GM12874 (cell line): ENCODE results near the gene CDHR1.
A peak's percentile ranks its signal among the peaks of the same experiment; 100 is the strongest.

Source experiments
- CTCF ChIP-seq: IDR thresholded peaks from 2 replicates; pipeline ENCODE4 v1.5.1; 2011; ENCODE audit warnings: low read depth, mild to moderate bottlenecking, control low read depth, low read length, moderate library complexity; ENCODE audit not compliant: insufficient read depth

Gene CDHR1

GRCh38 chr10:84254552-84255478 lies 60.5 kb downstream of the CDHR1 start:
- TF ChIP-seq CTCF = no peak

DNA sequence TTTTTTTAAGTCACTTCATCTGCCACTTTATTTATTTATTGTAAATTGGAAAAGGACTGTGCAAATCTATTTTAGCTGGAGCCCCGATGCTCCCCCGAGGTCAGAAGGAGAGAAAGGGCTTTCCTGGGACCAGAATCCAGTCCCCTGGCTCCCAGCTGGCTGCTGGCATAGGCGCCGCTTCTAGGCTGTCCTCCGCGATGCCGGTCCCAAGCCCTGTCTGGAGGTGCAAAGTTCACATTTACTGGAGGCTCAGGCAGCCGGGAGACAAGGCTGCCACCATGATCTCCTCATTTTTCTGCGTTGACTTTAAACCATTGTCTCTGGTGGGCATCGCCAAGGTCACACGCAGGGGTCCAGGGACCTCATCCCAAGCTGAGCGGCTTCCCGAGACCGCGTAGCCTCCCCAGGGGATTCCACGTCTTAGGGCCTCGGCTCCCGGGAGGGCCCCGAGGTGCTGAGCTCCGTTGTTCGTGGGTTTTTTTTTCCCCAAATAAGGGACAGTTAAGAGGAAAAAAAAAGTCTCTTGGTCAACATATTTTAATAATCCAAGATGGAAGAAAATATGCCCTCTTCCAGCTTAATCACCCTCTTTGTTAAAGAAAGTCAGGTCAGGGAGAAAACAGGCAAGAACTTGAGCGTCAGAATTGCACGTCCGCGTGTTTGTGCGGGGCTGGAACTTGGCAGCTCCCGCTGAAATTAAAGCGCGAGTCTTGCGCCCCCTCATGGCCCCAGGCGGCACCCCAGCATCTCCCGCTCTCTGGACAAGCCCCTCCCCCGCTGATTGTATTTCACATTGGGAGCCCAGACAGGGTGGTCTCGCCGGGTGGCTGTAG lies 62.4 kb downstream of the CDHR1 start:
- TF ChIP-seq CTCF = peak; percentile 81

DNA sequence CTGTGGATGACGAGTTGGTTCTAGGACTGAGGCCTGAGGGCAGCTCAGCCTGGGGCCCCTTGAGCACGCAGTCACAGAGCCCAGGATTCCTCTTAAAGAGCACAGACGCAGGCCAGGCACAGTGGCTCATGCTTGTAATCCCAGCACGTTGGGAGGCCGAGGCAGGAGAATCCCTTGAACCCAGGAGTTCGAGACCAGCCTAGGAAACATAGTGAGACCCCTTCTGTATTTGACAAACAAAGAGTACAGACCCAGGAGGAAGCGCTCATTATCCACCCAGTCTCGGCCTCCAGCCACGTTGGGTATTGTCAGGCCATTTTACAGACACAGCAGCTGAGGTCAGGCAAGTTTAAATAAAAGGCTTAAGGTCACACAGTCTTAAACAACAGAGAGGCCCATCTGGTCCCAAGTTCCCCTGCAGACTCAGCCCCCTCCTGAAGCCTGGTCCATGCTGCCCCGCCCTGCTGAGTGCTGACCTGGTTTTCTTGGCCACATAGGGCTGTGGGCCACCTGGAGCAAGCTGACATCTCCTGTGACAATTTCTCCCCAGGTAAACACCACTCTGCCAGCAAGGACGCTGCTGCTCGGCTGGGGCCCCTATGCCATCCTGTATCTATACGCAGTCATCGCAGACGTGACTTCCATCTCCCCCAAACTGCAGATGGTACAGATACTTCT lies 63.1 kb downstream of the CDHR1 start:
- no peak for TF ChIP-seq CTCF

DNA sequence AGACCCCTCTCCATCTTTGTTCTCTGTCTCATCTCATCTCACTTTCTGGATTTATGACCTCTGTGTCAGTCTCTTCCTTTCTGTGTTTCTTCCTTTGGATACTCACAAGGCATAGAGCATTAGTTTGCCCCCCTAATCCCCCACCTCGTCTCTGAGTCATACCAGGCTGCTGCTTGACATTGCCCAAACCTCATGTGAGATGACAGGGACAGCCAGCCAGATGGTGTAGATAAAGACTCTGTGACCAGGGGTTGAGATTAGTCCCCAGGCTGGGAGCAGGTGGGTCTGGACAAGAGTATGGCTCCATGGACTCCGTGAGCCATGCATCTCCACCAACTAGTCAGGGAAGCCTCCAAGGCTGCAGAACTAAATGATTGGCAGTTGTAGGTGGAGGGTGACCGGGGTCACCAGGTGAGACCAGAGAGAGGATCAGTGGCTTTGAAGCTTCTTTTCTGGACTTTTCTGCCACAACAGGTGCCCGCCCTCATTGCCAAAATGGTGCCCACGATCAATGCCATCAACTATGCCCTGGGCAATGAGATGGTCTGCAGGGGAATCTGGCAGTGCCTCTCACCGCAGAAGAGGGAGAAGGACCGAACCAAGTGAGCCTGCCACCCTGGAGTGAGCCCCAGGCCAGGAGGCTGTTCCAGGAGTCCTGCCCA lies 63.8 kb downstream of the CDHR1 start:
- no peak for TF ChIP-seq CTCF

- no peak for TF ChIP-seq CTCF
These were observed 67.0 kb downstream of the CDHR1 start for GRCh38 chr10:84261236-84261915.

GRCh38 chr10:84262190-84262956 lies 68.0 kb downstream of the CDHR1 start:
- no peak for TF ChIP-seq CTCF
